Esophagus muscularis mucosa (tissue), 4 donors: ENCODE measurements around the gene OR10A6. TPM values are rescaled to one million over a fixed set of nuclear protein-coding genes. Genes with fewer than 3 reads are reported as not detected.

Experiments used
- DNase-seq: peaks from one replicate; pipeline ENCODE4 v3.0.0-alpha.2; 2017; ENCODE audit errors: extremely low spot score
- H3K27ac ChIP-seq, 4 donors: fragments of 200-600 bp; sonication (generic); replicated peaks in 1 of 4; 1 replicate in 3 of 4; 2 replicates in 1 of 4; pipeline ENCODE4 v1.5.1; 2016 to 2019; ENCODE audit warnings: mild to moderate bottlenecking in 1 of 4
- H3K27me3 ChIP-seq, 4 donors: fragments of 200-600 bp; sonication (generic); one replicate each; pipeline versions ENCODE4 v1.5.1 to v1.6.0; 2016 to 2019
- H3K36me3 ChIP-seq, 4 donors: fragments of 200-600 bp; sonication (generic); one replicate each; pipeline ENCODE4 v1.5.1; 2016 to 2019
- H3K4me1 ChIP-seq, 4 donors: fragments of 200-600 bp; sonication (generic); one replicate each; pipeline ENCODE4 v1.5.1; 2016 to 2019
- H3K4me3 ChIP-seq, 4 donors: fragments of 200-600 bp; sonication (generic); 1 replicate in 2 of 4; 2 replicates in 2 of 4; pipeline ENCODE4 v1.5.1; 2016 to 2019; ENCODE audit warnings: mild to moderate bottlenecking in 4 of 4, moderate library complexity in 1 of 4
- H3K9me3 ChIP-seq, 4 donors: fragments of 200-600 bp; sonication (generic); 1 replicate in 3 of 4; 2 replicates in 1 of 4; pipeline ENCODE4 v1.5.1; 2016 to 2019
- EP300 ChIP-seq: sonication (generic); formaldehyde crosslinking; IDR thresholded peaks from one replicate; pipeline ENCODE4 v1.6.1; 2017; ENCODE audit warnings: antibody characterized with exemption
- POLR2A ChIP-seq: fragments of 450-650 bp; IDR thresholded peaks from one replicate; pipeline ENCODE4 v1.6.1; 2017; ENCODE audit warnings: antibody characterized with exemption, moderate library complexity, mild to moderate bottlenecking, low read depth
- POLR2AphosphoS5 ChIP-seq, 2 donors: sonication (generic); formaldehyde crosslinking; IDR thresholded peaks; one replicate each; pipeline ENCODE4 v1.6.1; 2017; ENCODE audit warnings: antibody characterized with exemption in 2 of 2
- whole genome bisulfite sequencing: methylation state at CpG from one replicate; pipeline ENCODE4 v1.1.5; 2018; 5-methylcytosine and 5-hydroxymethylcytosine counted together
- intact Hi-C: fragments of 100-400 bp; cut with DNase I; formaldehyde crosslinking; loops from one replicate; pipeline ENCODE4 v1.15.1; 2023
- small RNA-seq, 3 donors: library from RNA; depleted of rRNA; stranded (forward); fragments of <200 nt; gene quantifications; one replicate each; pipeline ENCODE3, GENCODE V24; 2016
- total RNA-seq, 4 donors: library from RNA; depleted of rRNA; stranded (reverse); fragments of >200 nt; gene quantifications; one replicate each; pipeline versions ENCODE4 v1.1.0 to v1.2.1, GENCODE V29; 2016
- TF ChIP-seq, protein P1 (sequence below), 3 experiments: fragments of 200-600 bp in 2 of 3; fragments of 450-650 bp in 1 of 3; sonication (generic) in 2 of 3; IDR thresholded peaks; one replicate each; pipeline ENCODE4 v1.5.1; 2017 to 2019; ENCODE audit warnings: antibody characterized with exemption in 3 of 3, mild to moderate bottlenecking in 2 of 3, moderate library complexity in 1 of 3

Gene OR10A6
- total RNA-seq, 4 donors from 2014 or later = not detected

DNA sequence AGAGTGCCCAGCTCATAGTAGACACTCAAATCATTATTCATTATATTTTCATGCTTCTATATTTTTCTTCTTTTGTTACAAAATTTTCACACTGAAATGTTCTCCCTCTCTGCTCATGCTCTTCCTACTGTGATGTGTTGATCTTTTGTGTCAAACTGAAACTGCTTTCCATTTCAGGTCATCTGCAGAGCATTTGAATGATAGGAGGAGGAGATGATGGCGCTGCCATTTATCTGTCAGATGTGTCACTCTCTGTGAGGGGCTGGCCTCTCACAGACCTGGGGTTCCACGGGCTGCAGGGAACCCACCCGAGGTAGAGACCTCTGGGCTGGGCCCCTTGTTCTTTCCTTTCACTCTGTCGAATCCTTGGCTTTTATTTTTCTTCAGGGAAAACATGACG is 41.1 kb downstream of the OR10A6 start:
- TF ChIP-seq, protein P1, sequence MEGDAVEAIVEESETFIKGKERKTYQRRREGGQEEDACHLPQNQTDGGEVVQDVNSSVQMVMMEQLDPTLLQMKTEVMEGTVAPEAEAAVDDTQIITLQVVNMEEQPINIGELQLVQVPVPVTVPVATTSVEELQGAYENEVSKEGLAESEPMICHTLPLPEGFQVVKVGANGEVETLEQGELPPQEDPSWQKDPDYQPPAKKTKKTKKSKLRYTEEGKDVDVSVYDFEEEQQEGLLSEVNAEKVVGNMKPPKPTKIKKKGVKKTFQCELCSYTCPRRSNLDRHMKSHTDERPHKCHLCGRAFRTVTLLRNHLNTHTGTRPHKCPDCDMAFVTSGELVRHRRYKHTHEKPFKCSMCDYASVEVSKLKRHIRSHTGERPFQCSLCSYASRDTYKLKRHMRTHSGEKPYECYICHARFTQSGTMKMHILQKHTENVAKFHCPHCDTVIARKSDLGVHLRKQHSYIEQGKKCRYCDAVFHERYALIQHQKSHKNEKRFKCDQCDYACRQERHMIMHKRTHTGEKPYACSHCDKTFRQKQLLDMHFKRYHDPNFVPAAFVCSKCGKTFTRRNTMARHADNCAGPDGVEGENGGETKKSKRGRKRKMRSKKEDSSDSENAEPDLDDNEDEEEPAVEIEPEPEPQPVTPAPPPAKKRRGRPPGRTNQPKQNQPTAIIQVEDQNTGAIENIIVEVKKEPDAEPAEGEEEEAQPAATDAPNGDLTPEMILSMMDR (IDR thresholded peaks at IDR 0.05) = no peak
- TF ChIP-seq POLR2A = no peak
- TF ChIP-seq POLR2AphosphoS5 (IDR thresholded peaks at IDR 0.05) = no peak
- TF ChIP-seq EP300 = no peak
- peaks cover 0 to 7% (median 2%) of the 10 kb centered on the region in 4 donors for H3K4me1 ChIP-seq
- DNase-seq = no peak
- H3K27ac ChIP-seq = no peak overlapping the region
- intact Hi-C loops = no loop called here
- no peak overlapping the region for H3K4me3 ChIP-seq
- peaks cover 0 to 3% (median 0%) of the 10 kb centered on the region in 4 donors for H3K27me3 ChIP-seq
- 51% methylated on average over 5 of the region's 5 CpGs for WGBS
- H3K36me3 ChIP-seq = no peaks in the 10 kb centered on the region
- H3K9me3 ChIP-seq = no peaks in the 10 kb centered on the region

- no peak overlapping the region for H3K4me3 ChIP-seq
- TF ChIP-seq EP300 = no peak
- DNase-seq = no peak
- no peak overlapping the region for H3K27ac ChIP-seq
- no peaks in the 10 kb centered on the region for H3K9me3 ChIP-seq
- peaks cover 0 to 19% (median 0%) of the 10 kb centered on the region in 4 donors for H3K27me3 ChIP-seq
- no peaks in the 10 kb centered on the region for H3K36me3 ChIP-seq
- H3K4me1 ChIP-seq = no peaks in the 10 kb centered on the region
- 58% methylated on average over 3 of the region's 3 CpGs for WGBS
- intact Hi-C loops = no loop called here
Measured at GRCh38 chr11:7882860-7883259, 48.2 kb downstream of the OR10A6 start.

Small RNA genes lying within 50 kb of the gene (small RNA-seq; reads per million reads assigned to genes)
- gene COX6CP5 = 0 reads per million in 3 donors
- gene RNU6-943P = 0 reads per million in 3 donors

Other genes starting within 250 kb of the OR10A6 start
- gene OVCH2, start 224.8 kb downstream of the OR10A6 start, total RNA-seq = not detected
- not detected for gene OR5P2, start 134.3 kb downstream of the OR10A6 start, total RNA-seq
- gene OR5P3, start 100.4 kb downstream of the OR10A6 start, total RNA-seq = not detected
- gene OR10A3, start 10.4 kb upstream of the OR10A6 start, total RNA-seq = not detected
- gene NLRP10, start 34.2 kb upstream of the OR10A6 start, total RNA-seq = not detected
- gene EIF3F, start 56.1 kb upstream of the OR10A6 start, total RNA-seq = 100 to 1,000 TPM; 181 to 447 (median 313) TPM
- 10 to 100 TPM in 2 of 4 donors, 1 to 10 TPM in 2; 8.3 to 18.3 (median 12.1) TPM for gene TUB, start 149.9 kb upstream of the OR10A6 start, total RNA-seq
- 10 to 100 TPM; 12.8 to 19.9 (median 17.1) TPM for gene RIC3, start 237.8 kb upstream of the OR10A6 start, total RNA-seq